Measurements from ENCODE around the gene NCOR1. TPM values are rescaled to one million over a fixed set of nuclear protein-coding genes. Genes with fewer than 3 reads are reported as not detected.

Gene NCOR1
- total RNA-seq, 4 donors from 2014 or later: 321 to 561 (median 467) TPM

DNA sequence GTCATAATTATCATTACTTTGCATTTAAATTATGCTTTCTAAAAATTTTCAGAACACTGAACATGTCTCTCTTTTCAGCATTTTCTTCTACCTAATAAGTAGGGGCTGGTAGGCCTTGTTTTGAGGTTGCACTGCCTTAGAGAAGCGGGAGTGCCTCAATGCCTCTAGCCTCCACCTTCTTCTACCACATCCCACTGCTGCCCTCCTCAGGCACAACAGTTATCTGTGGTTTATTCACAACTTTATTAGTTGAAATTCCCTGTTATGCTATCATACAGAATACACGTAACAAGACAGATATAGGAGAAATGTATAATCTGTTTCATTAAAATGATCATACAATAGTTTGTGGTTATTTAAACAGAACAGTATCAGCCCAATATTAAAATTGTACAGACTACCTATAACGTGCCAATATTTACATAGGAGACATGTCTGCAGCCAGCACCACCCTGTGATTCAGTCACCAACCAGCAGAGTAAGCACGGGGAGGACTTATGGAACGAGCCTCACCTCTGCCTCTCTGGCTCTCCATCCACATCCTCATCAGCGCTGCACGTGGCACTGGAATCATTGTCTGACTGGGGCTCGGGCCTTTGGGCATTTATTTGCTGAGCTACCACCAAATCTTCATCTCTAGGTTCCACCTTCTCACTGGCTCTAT lies 114.5 kb downstream of the NCOR1 start:
- no peak overlapping the region for H3K27ac ChIP-seq
- H3K4me3 ChIP-seq: no peak overlapping the region
- DNase-seq: no peak
- H3K9me3 ChIP-seq: no peaks in the 10 kb centered on the region
- H3K27me3 ChIP-seq: no peaks in the 10 kb centered on the region
- peaks cover 0 to 60% (median 0%) of the 10 kb centered on the region in 3 donors for H3K36me3 ChIP-seq
- TF ChIP-seq, protein P1, sequence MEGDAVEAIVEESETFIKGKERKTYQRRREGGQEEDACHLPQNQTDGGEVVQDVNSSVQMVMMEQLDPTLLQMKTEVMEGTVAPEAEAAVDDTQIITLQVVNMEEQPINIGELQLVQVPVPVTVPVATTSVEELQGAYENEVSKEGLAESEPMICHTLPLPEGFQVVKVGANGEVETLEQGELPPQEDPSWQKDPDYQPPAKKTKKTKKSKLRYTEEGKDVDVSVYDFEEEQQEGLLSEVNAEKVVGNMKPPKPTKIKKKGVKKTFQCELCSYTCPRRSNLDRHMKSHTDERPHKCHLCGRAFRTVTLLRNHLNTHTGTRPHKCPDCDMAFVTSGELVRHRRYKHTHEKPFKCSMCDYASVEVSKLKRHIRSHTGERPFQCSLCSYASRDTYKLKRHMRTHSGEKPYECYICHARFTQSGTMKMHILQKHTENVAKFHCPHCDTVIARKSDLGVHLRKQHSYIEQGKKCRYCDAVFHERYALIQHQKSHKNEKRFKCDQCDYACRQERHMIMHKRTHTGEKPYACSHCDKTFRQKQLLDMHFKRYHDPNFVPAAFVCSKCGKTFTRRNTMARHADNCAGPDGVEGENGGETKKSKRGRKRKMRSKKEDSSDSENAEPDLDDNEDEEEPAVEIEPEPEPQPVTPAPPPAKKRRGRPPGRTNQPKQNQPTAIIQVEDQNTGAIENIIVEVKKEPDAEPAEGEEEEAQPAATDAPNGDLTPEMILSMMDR (IDR thresholded peaks at IDR 0.05): no peak
- no peak for TF ChIP-seq POLR2A (IDR thresholded peaks at IDR 0.05)
- H3K4me1 ChIP-seq: no peaks in the 10 kb centered on the region

DNA sequence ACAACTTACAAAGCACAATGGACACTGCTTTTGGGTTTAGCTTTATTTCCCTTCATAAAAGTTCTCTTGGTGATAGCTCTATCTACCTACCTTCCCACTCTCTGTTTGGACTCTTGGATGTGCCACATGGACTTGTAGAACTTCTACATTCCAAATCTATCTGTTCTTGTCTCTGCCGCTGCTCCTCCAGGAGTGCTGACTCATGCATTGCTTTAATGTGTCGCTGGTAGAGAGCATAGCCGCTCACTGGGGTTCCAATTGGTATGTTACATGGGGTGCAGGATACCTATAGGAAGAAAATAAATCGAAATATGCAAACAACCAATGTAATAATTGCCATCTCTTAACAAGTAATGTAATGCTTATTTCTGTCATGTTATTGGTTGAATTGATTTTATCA lies 123.6 kb downstream of the NCOR1 start:
- Histone ChIP-seq H3K27me3 (no peaks in the 10 kb centered on the region), H3K27ac (no peak overlapping the region), H3K4me1 (no peaks in the 10 kb centered on the region), H3K4me3 (no peak overlapping the region), H3K9me3 (no peaks in the 10 kb centered on the region), H3K36me3 (peaks cover 0 to 57% (median 0%) of the 10 kb centered on the region in 3 donors)
- DNase-seq: no peak
- TF ChIP-seq, protein P1 (IDR thresholded peaks at IDR 0.05): no peak
- TF ChIP-seq POLR2A (IDR thresholded peaks at IDR 0.05): no peak

GRCh38 chr17:16086957-16087356 lies 128.4 kb downstream of the NCOR1 start:
- Histone ChIP-seq H3K27ac (peak overlapping the region in 1 of 4 donors; percentile 13), H3K27me3 (no peaks in the 10 kb centered on the region), H3K4me1 (peaks cover 0 to 5% (median 0%) of the 10 kb centered on the region in 4 donors), H3K36me3 (peaks cover 0 to 56% (median 0%) of the 10 kb centered on the region in 3 donors), H3K4me3 (no peak overlapping the region), H3K9me3 (no peaks in the 10 kb centered on the region)
- TF ChIP-seq, protein P1 (IDR thresholded peaks at IDR 0.05): no peak
- no peak for TF ChIP-seq POLR2A (IDR thresholded peaks at IDR 0.05)
- DNase-seq: no peak

DNA sequence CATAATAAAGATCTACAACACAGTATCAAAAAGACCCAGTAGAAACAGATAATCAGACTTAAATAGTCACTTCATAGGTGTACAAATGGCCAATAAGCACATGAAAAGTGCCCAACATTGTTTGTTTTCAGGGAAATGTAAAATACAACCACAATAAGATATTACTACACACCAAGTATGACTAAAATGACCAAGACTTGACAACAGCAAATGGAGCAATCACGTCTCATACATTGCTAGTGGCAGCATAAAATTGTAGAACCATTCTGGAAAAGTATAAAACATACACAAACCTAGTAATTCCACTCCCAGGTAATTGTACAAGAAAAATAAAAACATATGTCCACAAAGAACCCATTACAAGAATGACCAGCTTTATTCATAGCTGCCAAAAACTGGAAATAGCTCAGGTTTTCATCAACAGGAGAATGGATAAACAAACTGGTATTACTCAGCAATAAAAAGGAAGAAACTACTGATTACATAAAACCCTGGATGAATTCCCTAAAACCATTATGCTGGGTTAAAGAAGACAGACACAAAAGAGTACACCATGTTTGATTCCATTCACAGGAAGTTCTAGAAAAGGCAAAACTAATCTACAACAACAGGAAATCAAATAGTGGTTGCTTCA lies 130.2 kb downstream of the NCOR1 start:
- H3K4me3 ChIP-seq: no peak overlapping the region
- no peak for TF ChIP-seq POLR2A (IDR thresholded peaks at IDR 0.05)
- TF ChIP-seq, protein P1 (IDR thresholded peaks at IDR 0.05): no peak
- H3K27me3 ChIP-seq: no peaks in the 10 kb centered on the region
- no peaks in the 10 kb centered on the region for H3K9me3 ChIP-seq
- peak overlapping the region in 1 of 4 donors; percentile 29 for H3K27ac ChIP-seq
- DNase-seq: no peak
- H3K4me1 ChIP-seq: peaks cover 0 to 5% (median 0%) of the 10 kb centered on the region in 4 donors
- H3K36me3 ChIP-seq: peaks cover 0 to 55% (median 0%) of the 10 kb centered on the region in 3 donors

DNA sequence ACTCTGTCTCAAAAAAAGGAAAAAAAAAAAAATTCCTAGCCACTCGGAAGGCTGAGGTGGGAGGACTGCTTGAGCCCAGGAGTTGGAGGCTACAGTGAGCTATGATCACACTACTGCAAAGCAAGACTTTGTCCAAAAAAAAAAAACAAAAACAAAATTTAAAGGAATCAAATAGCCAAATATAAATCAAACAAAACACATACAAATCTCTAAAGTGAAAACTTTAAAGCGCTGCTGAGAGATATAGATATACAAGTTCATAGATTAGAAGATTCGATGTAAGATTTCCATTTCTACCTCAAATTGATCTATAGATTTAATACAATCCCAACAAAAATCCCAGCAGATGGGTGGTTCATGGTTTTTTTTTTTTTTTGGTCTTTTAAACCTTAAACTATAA lies 132.1 kb downstream of the NCOR1 start:
- H3K36me3 ChIP-seq: peaks cover 0 to 71% (median 0%) of the 10 kb centered on the region in 3 donors

More for the DNA sequence above, 132.1 kb downstream of the NCOR1 start:
- H3K27me3 ChIP-seq: no peaks in the 10 kb centered on the region
- no peak overlapping the region for H3K4me3 ChIP-seq
- no peaks in the 10 kb centered on the region for H3K9me3 ChIP-seq
- peaks cover 0 to 5% (median 0%) of the 10 kb centered on the region in 4 donors for H3K4me1 ChIP-seq
- H3K27ac ChIP-seq: no peak overlapping the region
- DNase-seq: no peak
- no peak for TF ChIP-seq POLR2A (IDR thresholded peaks at IDR 0.05)
- TF ChIP-seq, protein P1 (IDR thresholded peaks at IDR 0.05): no peak
